Endodermal cell (in vitro differentiated cells): Measurements from ENCODE around the gene RTP3. TPM values are rescaled to one million over a fixed set of nuclear protein-coding genes. Genes with fewer than 3 reads are reported as not detected.

Experiments
- DNase-seq: peaks from one replicate; pipeline ENCODE4 v3.0.0-alpha.2; 2017
- H3K27ac ChIP-seq: 2 replicates; pipeline ENCODE4 v1.5.1; 2013; ENCODE audit warnings: mild to moderate bottlenecking, low read depth, low read length, moderate library complexity
- H3K27me3 ChIP-seq: 2 replicates; pipeline ENCODE4 v1.6.1; 2013; ENCODE audit warnings: mild to moderate bottlenecking, low read length, moderate library complexity; ENCODE audit not compliant: insufficient read depth, control insufficient read depth, poor library complexity, severe bottlenecking
- H3K36me3 ChIP-seq: 2 replicates; pipeline ENCODE4 v1.7.0; 2013; ENCODE audit warnings: mild to moderate bottlenecking, low read length, moderate library complexity; ENCODE audit not compliant: control insufficient read depth, insufficient read depth
- H3K4me1 ChIP-seq: one replicate; pipeline ENCODE4 v1.7.0; 2013; ENCODE audit warnings: low read length; ENCODE audit not compliant: control insufficient read depth, insufficient read depth
- H3K4me3 ChIP-seq: 2 replicates; pipeline ENCODE4 v1.5.1; 2013; ENCODE audit warnings: mild to moderate bottlenecking, low read length, moderate library complexity
- H3K9ac ChIP-seq: 2 replicates; pipeline ENCODE4 v1.6.1; 2013; ENCODE audit warnings: mild to moderate bottlenecking, low read length, moderate library complexity; ENCODE audit not compliant: poor library complexity, severe bottlenecking; ENCODE audit errors: extremely low read depth
- H3K9me3 ChIP-seq: 2 replicates; pipeline ENCODE4 v1.6.1; 2013; ENCODE audit warnings: mild to moderate bottlenecking, low read length, moderate library complexity; ENCODE audit not compliant: control insufficient read depth
- H3K27ac Mint-ChIP-seq: 2 replicates; pipeline ENCODE4 v1.8.0; 2020; ENCODE audit warnings: mixed read lengths
- H3K27me3 Mint-ChIP-seq: 2 replicates; pipeline ENCODE4 v1.8.0; 2021; ENCODE audit warnings: mild to moderate bottlenecking, mixed read lengths; ENCODE audit not compliant: insufficient read depth
- H3K36me3 Mint-ChIP-seq: 2 replicates; pipeline ENCODE4 v1.8.0; 2020; ENCODE audit warnings: low read depth, mixed read lengths
- H3K4me1 Mint-ChIP-seq: 2 replicates; pipeline ENCODE4 v1.8.0; 2020; ENCODE audit warnings: mixed read lengths
- H3K4me3 Mint-ChIP-seq: 2 replicates; pipeline ENCODE4 v1.8.0; 2020; ENCODE audit warnings: mild to moderate bottlenecking, moderate library complexity, mixed read lengths
- H3K9me3 Mint-ChIP-seq: 2 replicates; pipeline ENCODE4 v1.8.0; 2020; ENCODE audit warnings: mild to moderate bottlenecking, mixed read lengths
- WGBS, 2 experiments: methylation state at CpG; one replicate each; pipeline versions ENCODE4 v1.1.5 to v1.1.7; 2013; ENCODE audit warnings: missing lambda C conversion rate in 2 of 2, mixed read lengths in 1 of 2; ENCODE audit not compliant: insufficient coverage in 1 of 2, insufficient read length in 1 of 2; 5-methylcytosine and 5-hydroxymethylcytosine counted together
- total RNA-seq, 2 donors: library from RNA; stranded (reverse); fragmentation: NEBNext Ultra II Directional in 1 of 2; extraction: Animal tissue kit (Norgen Biotek cat#: 25700) in 1 of 2; gene quantifications; 2 replicates in 1 of 2; 3 replicates in 1 of 2; pipeline ENCODE4 v1.2.1, GENCODE V29; 2021
- TF ChIP-seq, protein P1 (sequence below): fragments of 200-600 bp; sonication (generic); conservative IDR thresholded peaks from 2 replicates; pipeline ENCODE4 v1.5.0; 2021; ENCODE audit warnings: antibody characterized with exemption, mild to moderate bottlenecking

The RTP3 gene
- total RNA-seq, 2 donors from 2014 or later: not detected

DNA sequence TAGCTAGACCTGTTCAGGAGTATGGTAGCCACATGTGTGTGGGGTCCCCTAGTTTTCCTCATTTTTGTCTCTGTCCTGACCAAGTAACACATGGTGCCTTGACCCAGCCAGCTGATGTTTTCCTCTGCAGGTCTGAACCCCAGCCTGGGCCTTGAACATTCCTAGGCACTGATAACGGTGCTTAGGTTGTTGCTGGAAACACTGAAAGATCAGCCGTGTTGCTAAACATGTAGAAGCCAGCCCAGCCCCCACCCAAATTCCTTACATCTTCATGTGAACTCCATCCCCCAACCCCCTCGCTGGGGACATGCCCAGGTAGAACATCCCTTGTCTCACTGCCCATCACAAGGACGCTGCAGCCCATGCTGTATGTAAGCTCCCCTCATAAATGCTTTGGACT, 18.7 kb downstream of the RTP3 start:
- H3K27ac Mint-ChIP-seq: no peak overlapping the region

DNA sequence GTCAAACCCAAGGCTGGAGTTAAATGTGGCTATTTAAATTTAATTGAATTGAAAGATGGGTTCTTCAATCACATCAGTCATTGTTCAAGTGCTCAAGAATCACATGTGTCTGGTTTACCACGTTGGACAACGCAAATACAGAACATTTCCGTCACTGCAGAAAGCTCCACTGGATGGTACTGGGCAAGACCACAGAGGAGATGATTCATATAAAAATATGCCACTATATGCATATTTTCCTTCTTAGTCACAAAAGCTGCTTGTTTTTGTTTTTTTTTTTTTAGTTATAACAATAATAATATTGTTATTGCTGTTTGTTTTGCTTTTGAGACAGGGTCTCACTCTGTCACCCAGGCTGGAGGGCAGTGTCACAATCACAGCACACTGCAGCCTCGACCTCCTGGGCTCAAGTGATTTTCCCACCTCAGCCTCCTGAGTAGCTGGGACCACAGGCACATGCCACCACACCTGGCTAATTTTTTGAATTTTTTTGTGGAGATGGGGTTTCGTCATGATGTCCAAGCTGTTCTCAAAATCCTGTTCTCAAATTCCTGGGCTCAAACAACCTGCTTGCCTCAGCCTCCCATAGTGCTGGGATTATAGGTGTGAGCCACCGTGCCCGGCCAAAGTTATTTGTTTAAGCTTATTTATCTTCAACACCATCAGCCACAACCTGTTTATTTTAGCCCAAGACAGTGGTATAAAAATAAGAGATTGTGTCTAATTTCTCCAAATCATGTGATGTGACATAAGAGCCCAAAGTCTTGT, 19.4 kb downstream of the RTP3 start:
- Histone ChIP-seq H3K27me3 (no peaks in the 10 kb centered on the region), H3K36me3 (peaks cover 17% of the 10 kb centered on the region), H3K4me1 (no peaks in the 10 kb centered on the region), H3K27ac (no peak overlapping the region), H3K4me3 (no peak overlapping the region), H3K9me3 (no peaks in the 10 kb centered on the region), H3K9ac (no peak overlapping the region)
- TF ChIP-seq, protein P1, sequence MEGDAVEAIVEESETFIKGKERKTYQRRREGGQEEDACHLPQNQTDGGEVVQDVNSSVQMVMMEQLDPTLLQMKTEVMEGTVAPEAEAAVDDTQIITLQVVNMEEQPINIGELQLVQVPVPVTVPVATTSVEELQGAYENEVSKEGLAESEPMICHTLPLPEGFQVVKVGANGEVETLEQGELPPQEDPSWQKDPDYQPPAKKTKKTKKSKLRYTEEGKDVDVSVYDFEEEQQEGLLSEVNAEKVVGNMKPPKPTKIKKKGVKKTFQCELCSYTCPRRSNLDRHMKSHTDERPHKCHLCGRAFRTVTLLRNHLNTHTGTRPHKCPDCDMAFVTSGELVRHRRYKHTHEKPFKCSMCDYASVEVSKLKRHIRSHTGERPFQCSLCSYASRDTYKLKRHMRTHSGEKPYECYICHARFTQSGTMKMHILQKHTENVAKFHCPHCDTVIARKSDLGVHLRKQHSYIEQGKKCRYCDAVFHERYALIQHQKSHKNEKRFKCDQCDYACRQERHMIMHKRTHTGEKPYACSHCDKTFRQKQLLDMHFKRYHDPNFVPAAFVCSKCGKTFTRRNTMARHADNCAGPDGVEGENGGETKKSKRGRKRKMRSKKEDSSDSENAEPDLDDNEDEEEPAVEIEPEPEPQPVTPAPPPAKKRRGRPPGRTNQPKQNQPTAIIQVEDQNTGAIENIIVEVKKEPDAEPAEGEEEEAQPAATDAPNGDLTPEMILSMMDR: no peak
- Mint-ChIP-seq H3K4me3 (no peak overlapping the region), H3K9me3 (no peaks in the 10 kb centered on the region), H3K27me3 (no peaks in the 10 kb centered on the region), H3K27ac (no peak overlapping the region), H3K4me1 (no peaks in the 10 kb centered on the region), H3K36me3 (peaks cover 40% of the 10 kb centered on the region)
- WGBS, 2 experiments: 90 to 100% methylated on average over 1 to 7 of the region's 7 CpGs
- no peak for DNase-seq

More for the DNA sequence above, 18.7 kb downstream of the RTP3 start:
- Histone ChIP-seq H3K4me1 (no peaks in the 10 kb centered on the region), H3K4me3 (no peak overlapping the region), H3K27me3 (no peaks in the 10 kb centered on the region), H3K9me3 (no peaks in the 10 kb centered on the region), H3K27ac (no peak overlapping the region), H3K9ac (no peak overlapping the region), H3K36me3 (peaks cover 17% of the 10 kb centered on the region)
- no peak overlapping the region for H3K4me3 Mint-ChIP-seq
- no peaks in the 10 kb centered on the region for H3K27me3 Mint-ChIP-seq
- no peak for DNase-seq
- 94 to 100% methylated on average over 2 to 4 of the region's 4 CpGs for WGBS, 2 experiments
- no peaks in the 10 kb centered on the region for H3K4me1 Mint-ChIP-seq
- TF ChIP-seq, protein P1: no peak
- H3K9me3 Mint-ChIP-seq: no peaks in the 10 kb centered on the region
- H3K36me3 Mint-ChIP-seq: peaks cover 36% of the 10 kb centered on the region

DNA sequence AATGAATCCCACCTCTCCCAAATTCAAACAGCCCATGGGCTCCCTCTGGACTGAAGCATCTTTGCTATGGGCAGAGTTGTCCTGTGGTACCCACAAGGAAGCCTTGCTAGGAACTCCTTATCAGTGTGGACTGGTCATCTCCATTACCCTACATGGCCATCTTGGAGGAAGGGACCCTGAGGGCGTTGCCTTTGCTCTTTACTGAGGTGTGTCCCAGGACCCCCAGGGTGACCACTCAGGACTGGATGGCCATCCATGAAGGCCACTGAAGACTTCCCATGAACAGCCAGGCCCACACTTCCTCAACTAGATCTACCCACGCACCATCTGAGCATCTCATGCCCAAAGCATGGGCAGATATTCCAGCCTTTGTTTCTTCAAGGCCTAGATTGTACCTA, 20.0 kb downstream of the RTP3 start:
- DNase-seq: no peak
- H3K9me3 Mint-ChIP-seq: no peaks in the 10 kb centered on the region
- H3K4me1 ChIP-seq: no peaks in the 10 kb centered on the region
- H3K27ac ChIP-seq: no peak overlapping the region
- H3K27me3 Mint-ChIP-seq: no peaks in the 10 kb centered on the region
- H3K4me3 Mint-ChIP-seq: no peak overlapping the region
- no peak overlapping the region for H3K27ac Mint-ChIP-seq
- no peak overlapping the region for H3K9ac ChIP-seq
- H3K27me3 ChIP-seq: no peaks in the 10 kb centered on the region
- WGBS, 2 experiments: 94 to 100% methylated on average over 1 to 2 of the region's 2 CpGs
- H3K4me1 Mint-ChIP-seq: no peaks in the 10 kb centered on the region
- H3K36me3 ChIP-seq: peaks cover 17% of the 10 kb centered on the region
- H3K9me3 ChIP-seq: no peaks in the 10 kb centered on the region
- H3K4me3 ChIP-seq: no peak overlapping the region
- H3K36me3 Mint-ChIP-seq: peaks cover 40% of the 10 kb centered on the region
- TF ChIP-seq, protein P1: no peak
